SK-N-MC (cell line): Measurements from ENCODE around the gene RGS5.

Experiments used
- DNase-seq: peaks from one replicate; pipeline ENCODE4 v3.0.0-alpha.2; 2011; ENCODE audit warnings: low read depth, low spot score
- H3K27ac ChIP-seq: fragments of 200-600 bp; sonication (generic); 2 replicates; pipeline ENCODE4 v1.5.1; 2016; ENCODE audit warnings: mixed run types
- H3K36me3 ChIP-seq: fragments of 200-600 bp; sonication (generic); 2 replicates; pipeline ENCODE4 v1.6.1; 2017; ENCODE audit warnings: antibody characterized with exemption, low read length, mixed read lengths; ENCODE audit not compliant: insufficient read depth
- H3K4me3 ChIP-seq: fragments of 200-600 bp; sonication (generic); 2 replicates; pipeline ENCODE4 v1.5.1; 2016
- H3K9ac ChIP-seq: fragments of 200-600 bp; sonication (generic); 2 replicates; pipeline ENCODE4 v1.8.0; 2017; ENCODE audit warnings: mixed run types, mixed read lengths; ENCODE audit not compliant: insufficient read length
- H3K9me3 ChIP-seq: fragments of 200-600 bp; sonication (generic); 2 replicates; pipeline ENCODE4 v1.6.1; 2017; ENCODE audit warnings: low read depth, mild to moderate bottlenecking, antibody characterized with exemption, low read length, moderate library complexity, mixed read lengths
- EZH2 ChIP-seq: fragments of 200-600 bp; sonication (generic); IDR thresholded peaks from one replicate; pipeline ENCODE4 v1.6.1; 2017; ENCODE audit warnings: antibody characterized with exemption
- FOXP2 ChIP-seq: optimal IDR thresholded peaks from 2 replicates; pipeline ENCODE3; 2011; ENCODE audit warnings: mild to moderate bottlenecking, moderate library complexity; ENCODE audit not compliant: insufficient read depth; ENCODE audit errors: extremely low read length, control extremely low read depth
- POLR2AphosphoS5 ChIP-seq: IDR thresholded peaks from 2 replicates; pipeline ENCODE4 v1.6.1; 2012; ENCODE audit warnings: mild to moderate bottlenecking, low read depth, low read length, borderline replicate concordance

RGS5 gene

DNA sequence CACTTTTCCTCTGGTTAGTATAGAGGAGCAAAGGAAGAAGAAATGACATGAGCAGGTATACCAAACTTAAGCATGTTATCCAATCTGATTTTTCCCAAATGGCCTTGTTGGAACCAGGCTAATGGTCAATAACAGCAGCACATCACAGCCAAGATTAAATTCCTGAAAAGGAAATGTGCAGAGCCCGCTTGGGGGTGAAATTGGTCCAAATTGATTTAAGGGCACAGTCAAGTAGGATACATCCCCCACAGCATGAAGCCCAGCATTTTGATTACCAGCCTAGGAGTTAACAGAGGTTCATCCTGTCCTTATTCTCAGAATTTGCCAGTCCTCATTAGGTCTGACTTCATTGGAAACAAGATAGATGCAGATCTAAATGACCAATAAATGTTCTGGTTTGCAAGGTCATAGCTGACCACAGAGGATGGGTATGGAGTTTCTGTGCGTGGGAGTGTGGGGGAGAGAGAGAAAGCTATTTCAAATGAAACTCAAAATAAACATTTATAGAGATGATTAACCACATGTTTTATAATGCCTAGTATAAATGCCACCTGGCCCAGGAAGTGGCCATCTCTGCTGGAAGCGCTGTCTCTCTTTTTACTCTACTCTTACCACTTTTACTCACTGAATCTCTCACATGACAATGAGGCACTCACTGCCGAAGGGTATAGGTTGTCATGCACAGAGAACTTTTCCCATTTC is 38.7 kb downstream of the RGS5 start:
- H3K36me3 ChIP-seq = no peaks in the 10 kb centered on the region
- peak overlapping the region; percentile 89; the same call in 1 of the 2 replicates for H3K27ac ChIP-seq
- no peak for TF ChIP-seq POLR2AphosphoS5
- TF ChIP-seq FOXP2 = no peak
- no peak for TF ChIP-seq EZH2
- no peak overlapping the region for H3K4me3 ChIP-seq
- H3K9ac ChIP-seq = no peak overlapping the region
- H3K9me3 ChIP-seq = no peaks in the 10 kb centered on the region
- DNase-seq = no peak

DNA sequence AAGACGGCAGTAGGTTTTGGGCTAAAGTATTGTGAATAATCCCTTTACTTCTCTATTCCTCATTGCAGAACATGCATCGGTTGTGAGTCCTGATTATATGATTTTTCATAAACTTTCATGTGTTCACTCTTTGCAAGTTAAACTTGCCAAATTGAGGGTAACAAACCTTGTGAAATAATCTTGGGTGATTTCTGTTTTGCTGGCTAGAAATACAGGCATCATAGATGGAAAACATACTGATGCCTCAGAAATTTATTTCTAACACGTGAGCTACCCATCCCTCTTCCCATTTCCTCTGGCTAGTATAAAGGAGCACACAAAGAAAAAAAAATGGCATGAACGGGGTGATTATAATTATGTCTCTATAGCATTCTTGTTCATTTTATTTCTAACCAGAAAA is 39.6 kb downstream of the RGS5 start:
- H3K27ac ChIP-seq = peak overlapping the region; percentile 89
- DNase-seq = no peak
- no peak overlapping the region for H3K9ac ChIP-seq
- H3K9me3 ChIP-seq = no peaks in the 10 kb centered on the region
- no peaks in the 10 kb centered on the region for H3K36me3 ChIP-seq
- peak overlapping the region; percentile 34 for H3K4me3 ChIP-seq
- no peak for TF ChIP-seq POLR2AphosphoS5
- no peak for TF ChIP-seq FOXP2
- TF ChIP-seq EZH2 = no peak

DNA sequence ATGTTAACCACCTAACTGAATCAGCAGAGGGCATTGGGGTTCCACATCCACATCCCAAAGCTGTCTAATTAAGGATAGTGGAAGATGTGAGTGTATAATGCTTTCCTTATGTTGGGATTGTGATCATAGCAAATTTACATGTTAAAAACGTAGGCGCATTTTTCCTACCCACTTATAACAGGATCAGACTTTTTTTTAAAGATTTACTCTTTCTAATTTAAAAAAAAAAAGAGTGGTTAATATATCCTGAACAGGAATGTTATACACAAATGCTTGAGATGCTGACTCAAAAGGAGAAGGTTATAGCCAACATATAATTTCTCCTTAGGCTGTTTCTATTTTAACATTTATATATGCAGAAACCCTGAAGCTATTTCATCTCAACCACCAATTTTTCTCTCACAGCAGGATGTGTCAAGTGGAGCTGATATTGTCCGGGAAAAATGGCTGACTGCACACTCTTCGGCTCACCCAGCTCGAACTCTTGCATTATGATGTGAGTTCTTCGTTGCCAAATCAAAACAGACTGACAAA is 40.3 kb downstream of the RGS5 start:
- H3K9ac ChIP-seq = peak overlapping the region; percentile 8
- DNase-seq = peak; percentile 98
- no peak for TF ChIP-seq EZH2
- peak; percentile 66; the same call in 1 of the 2 replicates for TF ChIP-seq POLR2AphosphoS5
- peak; percentile 59 for TF ChIP-seq FOXP2
- no peaks in the 10 kb centered on the region for H3K9me3 ChIP-seq
- H3K4me3 ChIP-seq = peak overlapping the region; percentile 62
- H3K27ac ChIP-seq = peak overlapping the region; percentile 89
- H3K36me3 ChIP-seq = no peaks in the 10 kb centered on the region

DNA sequence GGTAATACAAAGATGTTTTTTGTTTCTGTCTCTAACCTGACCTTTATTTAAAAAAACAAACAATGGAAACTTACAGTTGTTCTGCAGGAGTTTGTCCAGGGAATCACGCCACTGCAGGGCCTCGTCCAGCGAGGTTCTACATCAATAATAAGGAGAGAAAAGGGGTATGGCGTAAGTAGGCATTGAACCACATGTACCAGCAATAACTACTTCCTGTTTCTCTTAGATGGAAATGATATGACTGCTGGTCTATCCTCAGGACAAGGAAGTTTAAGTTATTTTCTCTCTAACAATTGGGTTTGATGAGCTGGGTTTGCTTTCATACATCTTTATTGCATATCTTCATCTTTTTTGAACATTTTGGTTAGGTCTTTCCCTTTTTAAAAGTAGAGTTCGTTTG is 40.9 kb downstream of the RGS5 start:
- Histone ChIP-seq H3K9ac (peak overlapping the region; percentile 8), H3K4me3 (peak overlapping the region; percentile 62), H3K27ac (peak overlapping the region; percentile 89), H3K36me3 (no peaks in the 10 kb centered on the region), H3K9me3 (no peaks in the 10 kb centered on the region)
- TF ChIP-seq FOXP2 = no peak
- TF ChIP-seq POLR2AphosphoS5 = no peak
- TF ChIP-seq EZH2 = no peak
- DNase-seq = no peak

DNA sequence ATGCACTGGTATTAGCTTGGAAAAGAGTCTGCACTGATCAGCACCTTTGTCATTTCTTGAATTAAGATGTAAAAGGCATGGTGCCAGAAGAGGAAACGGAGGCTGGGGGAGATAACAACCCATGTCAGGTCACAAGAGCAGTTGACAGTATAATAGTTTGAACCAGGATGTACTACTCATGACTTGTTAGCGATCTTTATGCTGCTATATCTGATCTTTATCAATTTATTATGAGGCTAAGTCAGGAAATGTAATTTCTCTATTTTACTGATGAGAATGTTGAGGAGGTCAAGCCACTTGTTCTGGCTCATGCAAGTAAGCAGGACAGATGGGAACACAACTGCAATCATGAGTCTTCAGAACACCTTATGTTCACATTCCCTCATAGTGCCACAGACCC is 41.4 kb downstream of the RGS5 start:
- H3K4me3 ChIP-seq = peak overlapping the region; percentile 7; the same call in 1 of the 2 replicates
- no peak for TF ChIP-seq EZH2
- TF ChIP-seq POLR2AphosphoS5 = no peak
- no peak for TF ChIP-seq FOXP2
- no peaks in the 10 kb centered on the region for H3K9me3 ChIP-seq
- H3K36me3 ChIP-seq = no peaks in the 10 kb centered on the region
- H3K9ac ChIP-seq = no peak overlapping the region
- no peak for DNase-seq
- peak overlapping the region; percentile 89 for H3K27ac ChIP-seq

DNA sequence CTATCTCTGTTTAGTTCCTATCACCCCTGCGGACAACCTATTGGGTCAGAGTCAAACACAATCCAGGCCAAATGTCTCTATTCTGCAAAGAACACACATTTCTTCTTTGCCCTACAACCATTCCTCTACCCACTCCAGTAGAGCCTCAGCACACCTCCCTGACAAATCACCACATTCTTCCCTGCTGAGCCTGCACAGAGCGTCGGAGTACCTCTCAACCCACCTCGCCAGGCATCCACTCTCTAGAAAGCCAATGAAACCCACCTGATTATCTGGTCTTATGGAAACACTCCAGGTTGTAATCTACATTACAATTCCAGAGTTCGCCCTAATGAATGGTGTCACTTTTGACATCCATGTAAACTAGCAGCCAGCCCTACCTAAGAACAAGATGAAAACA is 47.1 kb downstream of the RGS5 start:
- Histone ChIP-seq H3K9ac (no peak overlapping the region), H3K9me3 (no peaks in the 10 kb centered on the region), H3K36me3 (no peaks in the 10 kb centered on the region), H3K4me3 (no peak overlapping the region), H3K27ac (no peak overlapping the region)
- TF ChIP-seq FOXP2 (no peak), EZH2 (no peak), POLR2AphosphoS5 (no peak)
- DNase-seq = no peak

DNA sequence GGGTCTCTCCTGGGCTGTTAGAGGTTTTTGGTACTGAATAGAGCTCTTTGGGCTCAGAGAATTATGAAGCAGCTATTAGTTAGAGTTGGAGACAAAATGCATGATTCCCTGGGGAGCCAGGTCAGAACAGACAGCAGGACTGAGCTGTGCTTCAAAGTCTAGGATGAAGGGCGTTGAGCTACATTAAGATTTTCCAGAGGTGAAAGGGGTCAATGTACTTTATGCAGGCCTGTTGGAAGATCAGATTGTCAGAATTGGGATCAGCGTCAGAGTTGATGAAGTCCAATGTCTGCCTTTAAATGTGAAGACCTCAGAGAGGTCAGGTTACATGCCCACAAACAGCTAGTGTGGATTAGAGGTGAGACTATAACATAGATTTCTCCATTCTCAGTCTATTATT is 53.8 kb downstream of the RGS5 start:
- DNase-seq = no peak
- Histone ChIP-seq H3K9me3 (no peaks in the 10 kb centered on the region), H3K36me3 (no peaks in the 10 kb centered on the region), H3K4me3 (no peak overlapping the region), H3K27ac (no peak overlapping the region), H3K9ac (no peak overlapping the region)
- no peak for TF ChIP-seq FOXP2
- no peak for TF ChIP-seq EZH2
- no peak for TF ChIP-seq POLR2AphosphoS5

DNA sequence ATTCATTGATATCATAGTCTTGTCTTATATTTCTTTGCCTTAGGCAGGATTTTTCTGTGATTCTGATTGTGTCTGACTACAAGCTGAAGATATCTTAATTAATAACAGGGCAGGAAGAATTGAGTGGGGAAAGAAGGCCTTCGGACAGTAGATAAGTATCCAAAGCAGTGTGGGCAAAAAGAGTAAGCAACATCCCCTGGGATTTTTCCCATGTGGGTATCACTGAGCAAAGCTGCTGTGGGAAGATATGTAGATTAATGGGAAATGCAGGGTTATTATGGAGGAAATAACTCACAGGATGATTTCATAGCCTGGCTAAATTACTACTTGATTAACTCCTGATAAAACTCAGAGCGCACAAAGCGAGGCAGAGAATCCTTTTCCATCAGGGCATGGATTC is 55.7 kb downstream of the RGS5 start:
- H3K36me3 ChIP-seq = no peaks in the 10 kb centered on the region

DNA sequence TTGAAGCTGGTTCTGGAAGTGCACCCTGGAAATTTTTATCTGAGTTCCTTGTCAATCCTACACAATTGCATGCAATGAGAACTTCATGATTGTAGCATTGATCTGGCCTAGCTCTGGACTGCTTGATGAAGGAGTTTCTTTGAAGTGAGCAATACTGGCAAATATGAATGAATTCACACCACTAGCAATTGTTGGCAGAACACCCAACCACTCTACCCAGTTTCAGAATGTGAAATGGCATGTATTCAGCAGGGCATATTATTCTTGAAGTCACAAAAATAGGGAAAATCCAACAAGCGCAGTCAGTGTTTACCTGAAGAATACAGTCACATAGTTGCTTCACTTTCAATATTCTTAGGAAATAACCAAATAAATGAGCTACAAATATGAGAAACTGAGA is 57.3 kb downstream of the RGS5 start:
- TF ChIP-seq FOXP2 (no peak), EZH2 (no peak), POLR2AphosphoS5 (no peak)
- Histone ChIP-seq H3K27ac (no peak overlapping the region), H3K4me3 (no peak overlapping the region), H3K9me3 (no peaks in the 10 kb centered on the region), H3K9ac (no peak overlapping the region), H3K36me3 (no peaks in the 10 kb centered on the region)
- no peak for DNase-seq

More for the DNA sequence above, 55.7 kb downstream of the RGS5 start:
- H3K9ac ChIP-seq = no peak overlapping the region
- no peak overlapping the region for H3K27ac ChIP-seq
- H3K4me3 ChIP-seq = no peak overlapping the region
- TF ChIP-seq FOXP2 (no peak), EZH2 (no peak), POLR2AphosphoS5 (no peak)
- no peaks in the 10 kb centered on the region for H3K9me3 ChIP-seq
- no peak for DNase-seq
